ENCODE measurements around the gene CCDC12.

Gene CCDC12

DNA sequence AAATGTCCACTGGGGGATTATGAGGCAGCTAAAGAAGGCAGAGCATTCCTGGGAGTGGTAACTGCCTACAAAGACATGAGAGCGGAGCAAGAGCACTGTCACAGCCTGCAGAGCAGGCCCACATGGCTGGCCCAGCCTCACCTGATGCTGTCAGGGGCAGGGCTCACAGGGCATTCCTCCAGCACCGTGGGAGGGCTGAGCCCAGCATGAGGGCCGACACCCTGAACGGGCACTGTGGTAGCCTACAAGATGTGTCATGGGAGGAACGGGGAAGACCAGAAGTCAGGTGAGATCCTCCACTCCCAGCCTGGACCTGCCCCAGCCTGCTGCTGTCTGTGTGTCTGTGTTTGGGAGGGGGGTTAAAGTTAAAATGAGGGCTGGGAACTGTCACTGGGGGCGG, 30.1 kb downstream of the CCDC12 start:
- no peak overlapping the region for H3K4me3 ChIP-seq (ENCODE audit: low read depth, low read length)
- no peaks in the 10 kb centered on the region for H3K9me3 ChIP-seq (ENCODE audit: control insufficient read depth, insufficient read depth, low read length)
- H3K9ac ChIP-seq (ENCODE audit: low read depth, low read length): no peak overlapping the region
- peaks cover 26% of the 10 kb centered on the region for H3K4me1 ChIP-seq (ENCODE audit: control insufficient read depth, insufficient read depth, low read length)
- peaks cover 10% of the 10 kb centered on the region for H3K36me3 ChIP-seq (ENCODE audit: control insufficient read depth, insufficient read depth, low read length)
- H3K27me3 ChIP-seq (ENCODE audit: control insufficient read depth, insufficient read depth, low read length): no peaks in the 10 kb centered on the region

DNA sequence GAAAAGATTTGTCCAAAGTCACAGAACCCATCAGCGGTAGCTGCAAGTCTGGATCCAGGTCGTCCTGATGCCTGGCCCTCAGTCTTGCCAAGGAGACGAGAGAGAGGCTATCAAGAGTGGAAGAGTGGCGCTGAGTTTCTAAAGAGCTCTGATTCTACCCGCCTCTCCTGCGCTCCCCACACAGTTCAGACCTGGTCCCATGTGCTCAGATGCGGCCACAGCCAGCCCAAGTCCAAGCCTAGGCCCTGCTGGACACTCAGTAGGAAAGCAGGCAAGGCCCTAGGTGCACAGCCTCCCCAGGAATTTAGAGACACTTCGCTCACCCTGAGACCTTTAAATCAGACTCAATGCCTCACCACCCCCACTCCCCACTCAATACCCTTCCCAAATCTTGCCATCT, 32.4 kb downstream of the CCDC12 start:
- Histone ChIP-seq H3K4me3 (ENCODE audit: low read depth, low read length) (no peak overlapping the region), H3K9ac (ENCODE audit: low read depth, low read length) (no peak overlapping the region), H3K4me1 (ENCODE audit: control insufficient read depth, insufficient read depth, low read length) (peaks cover 24% of the 10 kb centered on the region), H3K27me3 (ENCODE audit: control insufficient read depth, insufficient read depth, low read length) (no peaks in the 10 kb centered on the region), H3K36me3 (ENCODE audit: control insufficient read depth, insufficient read depth, low read length) (peaks cover 18% of the 10 kb centered on the region), H3K9me3 (ENCODE audit: control insufficient read depth, insufficient read depth, low read length) (no peaks in the 10 kb centered on the region)

DNA sequence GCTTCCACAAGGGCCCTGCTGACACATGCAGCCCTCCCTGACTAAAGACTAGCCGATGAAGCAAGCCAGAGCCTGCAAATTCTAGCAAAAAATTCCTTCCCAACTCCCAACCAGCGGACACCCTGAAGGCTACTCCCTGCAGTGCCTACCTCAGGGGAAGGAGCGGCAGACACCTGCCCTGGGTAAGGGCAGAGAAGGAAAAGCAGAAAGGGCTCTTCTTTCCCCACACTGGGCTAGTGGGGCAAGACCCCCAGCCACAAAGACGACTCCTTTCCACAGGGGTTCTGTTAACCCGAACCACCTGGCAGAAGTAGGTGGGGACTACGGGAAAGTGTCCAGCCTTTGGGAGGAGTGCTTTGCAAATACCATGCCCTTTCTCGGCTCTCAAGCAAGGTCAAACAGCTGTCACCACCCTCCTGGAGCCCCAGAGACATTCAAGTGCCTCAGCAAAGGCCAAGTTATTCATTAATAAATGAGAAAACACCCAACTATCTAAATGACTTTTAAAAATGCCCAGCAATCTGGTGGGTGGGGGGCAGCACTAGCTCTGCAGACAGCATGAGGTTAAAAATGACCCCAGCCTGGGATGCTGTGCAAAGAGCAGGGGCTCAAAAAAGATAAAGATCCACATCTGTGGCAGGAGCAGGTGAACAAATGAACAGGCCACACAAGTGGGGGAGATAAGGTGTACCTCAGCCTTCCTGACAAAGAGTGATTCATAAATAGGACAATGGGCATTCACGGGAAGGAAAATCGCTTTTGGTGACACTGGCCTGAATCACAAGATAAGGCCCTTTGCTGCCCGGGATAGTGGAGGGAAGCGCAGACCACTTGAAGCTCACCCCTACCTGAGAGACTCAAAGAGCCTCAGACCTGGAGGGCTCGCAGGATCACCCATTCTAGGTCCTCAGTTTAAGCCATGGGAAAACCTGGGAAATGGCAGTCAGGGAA, 33.0 kb downstream of the CCDC12 start:
- Histone ChIP-seq H3K4me3 (ENCODE audit: low read depth, low read length) (no peak overlapping the region), H3K9me3 (ENCODE audit: control insufficient read depth, insufficient read depth, low read length) (no peaks in the 10 kb centered on the region), H3K4me1 (ENCODE audit: control insufficient read depth, insufficient read depth, low read length) (peaks cover 19% of the 10 kb centered on the region), H3K36me3 (ENCODE audit: control insufficient read depth, insufficient read depth, low read length) (peaks cover 18% of the 10 kb centered on the region), H3K9ac (ENCODE audit: low read depth, low read length) (peak overlapping the region; percentile 26), H3K27me3 (ENCODE audit: control insufficient read depth, insufficient read depth, low read length) (no peaks in the 10 kb centered on the region)

DNA sequence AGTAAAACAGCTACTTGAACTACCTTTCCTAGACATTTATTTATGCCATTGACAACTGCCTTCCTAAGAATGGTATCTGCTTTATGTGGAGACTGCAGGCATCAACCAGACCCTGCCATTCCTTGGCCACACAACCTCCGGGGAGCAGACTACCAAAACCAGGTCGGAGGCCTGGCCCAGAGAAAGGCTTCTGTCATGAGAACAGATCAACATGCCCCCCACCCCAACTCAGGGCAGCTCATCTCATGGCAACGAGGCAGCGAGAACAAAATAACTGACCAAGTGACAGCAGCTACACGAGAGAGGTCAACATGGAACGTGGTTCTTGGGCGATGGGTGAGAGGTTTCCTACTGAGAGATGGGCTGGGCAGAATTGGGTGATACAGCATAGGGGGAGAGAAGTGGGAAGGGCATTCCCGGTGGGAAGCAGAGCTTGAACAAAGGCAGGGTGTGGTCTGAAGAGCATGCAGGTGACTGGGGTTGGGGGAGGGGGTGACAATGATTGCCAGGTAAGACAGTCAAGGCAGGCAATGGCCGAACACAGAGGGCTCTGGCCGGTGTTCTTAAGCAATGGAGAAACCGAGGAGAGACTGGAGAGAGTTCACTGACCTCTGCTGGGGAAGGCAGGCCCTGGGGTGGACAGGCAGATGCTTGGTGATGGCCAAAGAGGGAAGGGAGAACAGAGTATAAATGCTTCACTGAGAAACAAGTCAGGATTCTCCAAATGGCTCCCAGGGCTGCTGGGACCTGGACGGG, 33.9 kb downstream of the CCDC12 start:
- peaks cover 13% of the 10 kb centered on the region for H3K36me3 ChIP-seq (ENCODE audit: control insufficient read depth, insufficient read depth, low read length)

DNA sequence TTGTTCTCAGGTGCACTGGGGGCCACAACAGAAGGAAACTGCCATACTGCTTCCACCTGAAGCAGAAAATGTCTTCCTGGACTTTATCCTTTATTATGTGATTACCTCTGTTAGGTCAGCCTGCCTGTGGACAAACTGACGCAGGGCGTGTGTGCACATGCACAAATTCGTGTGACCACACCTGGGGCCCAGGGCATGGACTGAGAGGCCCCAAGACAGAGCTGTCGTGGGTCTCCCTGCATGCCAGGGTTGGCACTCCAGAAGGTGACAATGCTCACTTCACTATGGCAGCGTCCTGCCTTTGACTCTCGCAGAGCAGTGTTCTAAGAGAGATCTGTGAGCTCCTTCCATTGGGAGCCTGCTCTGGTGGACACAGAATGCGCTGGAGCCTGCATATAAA, 34.5 kb downstream of the CCDC12 start:
- Histone ChIP-seq H3K9ac (ENCODE audit: low read depth, low read length) (no peak overlapping the region), H3K4me3 (ENCODE audit: low read depth, low read length) (no peak overlapping the region), H3K36me3 (ENCODE audit: control insufficient read depth, insufficient read depth, low read length) (peaks cover 12% of the 10 kb centered on the region), H3K9me3 (ENCODE audit: control insufficient read depth, insufficient read depth, low read length) (no peaks in the 10 kb centered on the region), H3K27me3 (ENCODE audit: control insufficient read depth, insufficient read depth, low read length) (no peaks in the 10 kb centered on the region), H3K4me1 (ENCODE audit: control insufficient read depth, insufficient read depth, low read length) (peaks cover 19% of the 10 kb centered on the region)

More for the DNA sequence above, 33.9 kb downstream of the CCDC12 start:
- Histone ChIP-seq H3K4me1 (ENCODE audit: control insufficient read depth, insufficient read depth, low read length) (peaks cover 19% of the 10 kb centered on the region), H3K9ac (ENCODE audit: low read depth, low read length) (peak overlapping the region; percentile 26), H3K27me3 (ENCODE audit: control insufficient read depth, insufficient read depth, low read length) (no peaks in the 10 kb centered on the region), H3K4me3 (ENCODE audit: low read depth, low read length) (no peak overlapping the region), H3K9me3 (ENCODE audit: control insufficient read depth, insufficient read depth, low read length) (no peaks in the 10 kb centered on the region)

DNA sequence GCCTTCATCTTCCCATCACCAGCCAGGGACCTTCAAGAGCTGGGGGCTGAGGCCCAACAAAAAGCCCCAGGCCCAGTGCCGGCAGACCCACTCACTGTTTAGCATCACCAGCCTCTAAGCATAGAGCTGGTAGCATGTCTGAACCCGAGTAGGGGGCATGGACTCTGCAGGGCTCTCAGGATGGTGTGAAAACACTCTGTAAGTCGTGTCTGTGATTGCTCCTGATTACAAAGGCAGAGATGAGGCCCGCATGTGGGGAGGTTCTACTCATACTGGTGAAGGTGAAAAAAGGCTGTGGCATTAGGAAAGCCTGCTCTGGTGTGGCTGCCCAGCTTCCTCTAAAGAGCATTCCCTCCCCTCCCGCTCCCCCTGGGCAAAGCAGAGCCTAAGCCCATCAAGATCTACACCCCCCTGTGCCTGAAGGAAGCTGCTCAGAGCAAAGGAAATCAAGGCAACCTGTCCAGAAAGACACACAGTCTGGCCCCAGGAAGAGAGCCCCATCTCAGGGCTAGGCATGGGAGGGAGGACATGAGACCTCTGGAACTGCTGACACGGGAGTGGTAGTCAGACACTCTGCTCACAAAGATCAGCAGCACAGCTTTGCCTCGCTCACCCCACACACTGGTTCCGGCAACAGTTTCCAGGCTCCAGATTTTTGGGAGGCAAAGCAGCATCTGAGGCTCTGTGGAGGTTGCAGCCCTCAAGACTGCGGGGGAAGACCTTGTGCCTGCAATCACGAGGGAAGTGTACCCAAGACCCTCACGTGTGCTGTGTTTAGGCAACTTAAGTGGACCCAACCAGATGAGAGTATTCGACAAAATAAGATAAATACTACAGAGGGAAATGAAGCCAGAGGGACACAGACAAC, 36.7 kb downstream of the CCDC12 start:
- H3K36me3 ChIP-seq (ENCODE audit: control insufficient read depth, insufficient read depth, low read length): peaks cover 15% of the 10 kb centered on the region
- peaks cover 21% of the 10 kb centered on the region for H3K4me1 ChIP-seq (ENCODE audit: control insufficient read depth, insufficient read depth, low read length)
- H3K4me3 ChIP-seq (ENCODE audit: low read depth, low read length): no peak overlapping the region
- H3K9me3 ChIP-seq (ENCODE audit: control insufficient read depth, insufficient read depth, low read length): no peaks in the 10 kb centered on the region
- H3K9ac ChIP-seq (ENCODE audit: low read depth, low read length): no peak overlapping the region
- H3K27me3 ChIP-seq (ENCODE audit: control insufficient read depth, insufficient read depth, low read length): no peaks in the 10 kb centered on the region

DNA sequence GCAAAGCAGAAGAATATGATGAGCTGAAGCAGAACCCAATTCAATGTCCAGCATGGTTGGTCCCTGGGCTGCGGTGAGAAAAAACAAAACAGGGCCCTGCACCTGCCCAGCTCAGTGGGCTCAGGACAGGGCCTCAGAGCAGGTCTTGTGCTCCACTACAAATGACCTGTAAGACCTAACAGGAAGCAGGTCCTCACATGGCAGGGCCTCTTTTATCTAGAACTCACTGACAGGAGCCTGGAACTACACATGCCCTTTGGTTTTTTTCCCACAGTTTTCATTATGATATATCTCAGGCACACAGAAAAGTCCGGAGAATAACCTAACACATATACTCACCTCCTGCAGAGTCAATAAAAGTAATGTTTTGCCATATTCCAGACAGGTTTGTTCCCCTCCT, 38.4 kb downstream of the CCDC12 start:
- peaks cover 16% of the 10 kb centered on the region for H3K4me1 ChIP-seq (ENCODE audit: control insufficient read depth, insufficient read depth, low read length)
- no peak overlapping the region for H3K9ac ChIP-seq (ENCODE audit: low read depth, low read length)
- H3K4me3 ChIP-seq (ENCODE audit: low read depth, low read length): no peak overlapping the region
- peaks cover 15% of the 10 kb centered on the region for H3K36me3 ChIP-seq (ENCODE audit: control insufficient read depth, insufficient read depth, low read length)
- H3K9me3 ChIP-seq (ENCODE audit: control insufficient read depth, insufficient read depth, low read length): no peaks in the 10 kb centered on the region
- H3K27me3 ChIP-seq (ENCODE audit: control insufficient read depth, insufficient read depth, low read length): no peaks in the 10 kb centered on the region

DNA sequence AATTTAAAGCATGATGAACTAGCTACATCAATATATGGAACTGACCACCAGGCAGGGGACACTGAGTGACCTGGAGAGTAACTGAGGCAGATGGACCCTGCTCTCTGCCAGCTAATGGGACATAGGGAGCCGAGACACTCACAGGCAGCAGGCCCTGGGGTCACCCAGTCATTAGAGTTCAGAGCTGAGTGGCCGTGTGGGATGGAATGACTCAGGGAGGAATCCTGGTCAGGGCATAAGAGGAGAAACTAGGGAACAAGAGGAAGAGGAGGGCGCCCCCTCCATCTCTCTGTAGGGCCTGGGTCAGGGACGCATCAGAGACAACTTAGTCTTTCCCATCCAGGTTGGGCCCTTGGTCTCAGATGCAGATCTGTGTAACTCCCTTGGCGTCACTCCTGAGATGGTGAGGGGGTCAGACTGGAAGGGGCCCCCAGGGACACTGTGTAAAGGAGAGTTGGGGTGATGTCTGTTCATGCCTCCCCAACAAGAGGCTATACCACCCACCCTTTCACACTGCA, 39.8 kb downstream of the CCDC12 start:
- peaks cover 15% of the 10 kb centered on the region for H3K36me3 ChIP-seq (ENCODE audit: control insufficient read depth, insufficient read depth, low read length)
- no peaks in the 10 kb centered on the region for H3K27me3 ChIP-seq (ENCODE audit: control insufficient read depth, insufficient read depth, low read length)
- H3K9me3 ChIP-seq (ENCODE audit: control insufficient read depth, insufficient read depth, low read length): no peaks in the 10 kb centered on the region
- H3K4me1 ChIP-seq (ENCODE audit: control insufficient read depth, insufficient read depth, low read length): peaks cover 8% of the 10 kb centered on the region
- H3K4me3 ChIP-seq (ENCODE audit: low read depth, low read length): no peak overlapping the region
- H3K9ac ChIP-seq (ENCODE audit: low read depth, low read length): no peak overlapping the region

DNA sequence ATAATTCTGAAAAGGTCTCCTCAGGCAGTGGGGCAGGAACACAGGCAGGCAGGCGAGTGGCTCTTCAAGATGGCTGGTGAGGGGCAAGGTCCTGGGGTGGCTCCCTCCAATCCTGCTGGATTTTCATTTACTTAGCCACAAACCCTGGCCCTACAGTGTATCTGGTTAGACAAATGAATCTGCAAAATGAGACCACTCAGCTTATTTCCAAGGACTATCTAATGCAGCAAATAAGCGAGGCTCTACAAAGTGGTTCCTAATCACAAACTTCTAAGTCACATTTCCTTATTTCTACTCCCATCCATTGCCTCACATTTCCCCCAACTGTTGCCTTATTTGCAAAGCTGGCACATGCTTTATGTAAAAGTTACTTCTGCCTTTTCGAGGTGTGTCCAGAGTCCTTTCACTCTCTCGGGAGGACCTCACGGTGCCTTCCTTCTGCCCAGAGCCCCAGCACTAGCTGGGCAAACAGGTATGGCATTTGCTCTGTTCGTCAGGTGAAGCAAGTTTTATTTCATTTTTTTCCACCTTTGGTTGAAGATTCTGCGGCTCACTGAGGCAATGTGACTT, 40.5 kb downstream of the CCDC12 start:
- no peaks in the 10 kb centered on the region for H3K9me3 ChIP-seq (ENCODE audit: control insufficient read depth, insufficient read depth, low read length)
- peak overlapping the region; percentile 8 for H3K9ac ChIP-seq (ENCODE audit: low read depth, low read length)
- H3K27me3 ChIP-seq (ENCODE audit: control insufficient read depth, insufficient read depth, low read length): no peaks in the 10 kb centered on the region
- H3K4me1 ChIP-seq (ENCODE audit: control insufficient read depth, insufficient read depth, low read length): peaks cover 8% of the 10 kb centered on the region
- H3K4me3 ChIP-seq (ENCODE audit: low read depth, low read length): no peak overlapping the region
- H3K36me3 ChIP-seq (ENCODE audit: control insufficient read depth, insufficient read depth, low read length): peaks cover 15% of the 10 kb centered on the region

DNA sequence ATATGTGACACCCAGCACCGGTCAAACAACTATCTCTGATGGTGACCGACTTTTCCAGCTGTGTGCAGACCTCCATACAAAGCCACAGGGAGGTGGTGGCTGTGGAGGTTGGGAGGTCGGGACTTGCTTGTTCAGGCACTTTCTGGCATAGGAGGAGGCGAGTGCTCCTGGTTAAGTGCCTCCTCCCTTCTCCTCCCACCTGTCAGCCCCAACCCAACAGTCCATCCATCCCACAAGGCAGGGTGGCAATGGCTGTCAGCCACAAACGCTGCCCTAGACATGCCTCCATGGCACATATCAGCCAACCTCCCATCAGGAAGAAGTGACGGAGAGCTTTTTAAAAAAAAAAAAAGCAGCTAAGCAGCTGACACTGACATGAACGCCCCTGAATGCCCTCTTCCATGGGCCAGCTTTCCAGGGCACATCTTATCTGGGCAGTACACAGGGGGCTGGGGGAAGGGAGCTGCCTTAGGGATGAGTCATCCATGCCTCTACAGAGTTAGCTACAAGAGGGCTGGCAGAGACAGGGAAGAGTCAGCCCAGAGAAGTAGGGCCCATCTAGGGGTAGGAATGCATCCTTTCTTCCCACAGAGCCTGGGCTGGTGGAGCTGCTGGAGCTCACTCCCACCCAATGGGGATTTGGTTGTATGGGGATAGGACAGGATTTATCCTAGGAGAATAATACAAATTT, 41.2 kb downstream of the CCDC12 start:
- Histone ChIP-seq H3K9me3 (ENCODE audit: control insufficient read depth, insufficient read depth, low read length) (no peaks in the 10 kb centered on the region), H3K9ac (ENCODE audit: low read depth, low read length) (no peak overlapping the region), H3K27me3 (ENCODE audit: control insufficient read depth, insufficient read depth, low read length) (no peaks in the 10 kb centered on the region), H3K4me1 (ENCODE audit: control insufficient read depth, insufficient read depth, low read length) (peaks cover 10% of the 10 kb centered on the region), H3K4me3 (ENCODE audit: low read depth, low read length) (no peak overlapping the region), H3K36me3 (ENCODE audit: control insufficient read depth, insufficient read depth, low read length) (peaks cover 15% of the 10 kb centered on the region)
